Measurements from ENCODE around the gene ARHGAP33. TPM values are rescaled to one million over a fixed set of nuclear protein-coding genes. Genes with fewer than 3 reads are reported as not detected.

Gene ARHGAP33
- total and polyA plus RNA-seq, 2 donors (not counting 3 experiments of a cell fraction or from before 2014, with no cell fraction given), result 11.0 to 18.4 TPM

DNA sequence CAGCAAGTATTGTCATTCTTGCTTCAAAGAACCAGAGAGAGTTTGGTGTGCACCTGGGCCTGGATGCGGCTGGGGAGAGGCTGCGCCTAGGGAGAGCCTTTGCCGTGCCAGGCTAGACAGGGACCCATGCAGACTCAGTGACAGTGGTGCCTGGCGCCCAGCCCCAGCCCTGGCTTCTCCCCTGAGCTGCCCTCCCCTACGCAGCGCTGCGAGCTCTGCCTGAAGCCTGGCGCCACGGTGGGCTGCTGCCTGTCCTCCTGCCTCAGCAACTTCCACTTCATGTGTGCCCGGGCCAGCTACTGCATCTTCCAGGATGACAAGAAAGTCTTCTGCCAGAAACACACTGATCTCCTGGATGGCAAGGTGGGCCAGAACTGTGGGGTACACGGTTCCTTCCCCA lies 45.6 kb upstream of the ARHGAP33 start:
- ChIA-PET POLR2A (no interaction called here), CTCF (no interaction called here)
- H3K4me1 ChIP-seq (ENCODE audit: control insufficient read depth, extremely low read depth, insufficient read depth, low read length), result no peaks in the 10 kb centered on the region
- FAIRE-seq (no peak), DNase-seq (ENCODE audit: low read depth, low spot score) (no peak)
- H3K79me2 ChIP-seq (ENCODE audit: control insufficient read depth, insufficient read depth, low read length), result no peaks in the 10 kb centered on the region
- no TSS peak for BruUV-seq (replicated peaks)
- dilution Hi-C loops (cut with MboI; ENCODE audit: extremely low pct_ligation_motif_present, low sequenced_read_pairs) (no loop called here), intact Hi-C loops (cut with micrococcal nuclease) (no loop called here)
- no peak overlapping the region for H3K27ac ChIP-seq (ENCODE audit: insufficient read depth, low read depth, low read length)
- no peak overlapping the region for H3K9ac ChIP-seq (replicated peaks; ENCODE audit: extremely low read depth, insufficient read depth, low read length)
- H4K20me1 ChIP-seq (replicated peaks; ENCODE audit: control insufficient read depth, extremely low read depth, insufficient read depth, low read length), result no peaks in the 10 kb centered on the region
- no peaks in the 10 kb centered on the region for H3K9me1 ChIP-seq (replicated peaks; ENCODE audit: control insufficient read depth, extremely low read depth, insufficient read depth, low read length)
- peaks cover 23 to 76% of the 10 kb centered on the region in 2 experiments for H3K36me3 ChIP-seq (ENCODE audit: control insufficient read depth in 2 of 2, extremely low read depth in 1 of 2, insufficient read depth in 2 of 2, low read length in 2 of 2)
- no peaks in the 10 kb centered on the region for H3K9me3 ChIP-seq (replicated peaks; ENCODE audit: control insufficient read depth, insufficient read depth, low read length)
- no peaks in the 10 kb centered on the region for H3K27me3 ChIP-seq (ENCODE audit: control insufficient read depth in 2 of 2, insufficient read depth in 2 of 2, low read length in 2 of 2)
- no peak overlapping the region for H2AFZ ChIP-seq (ENCODE audit: low read depth, low read length)
- no peak overlapping the region for H3K4me3 ChIP-seq (replicated peaks in 1 of 3; ENCODE audit: insufficient read depth in 1 of 3, low read depth in 1 of 3, low read length in 3 of 3)
- no peak overlapping the region for H3K4me2 ChIP-seq (ENCODE audit: insufficient read depth, low read length)
- no peak for TF ChIP-seq GATA2 (IDR thresholded peaks at IDR 0.05; ENCODE audit: insufficient read depth, insufficient read length, low read depth, low read length)
- TF ChIP-seq MYC (IDR thresholded peaks at IDR 0.05; ENCODE audit: low read depth, low read length), result no peak
- TF ChIP-seq EZH2 (IDR thresholded peaks at IDR 0.05; ENCODE audit: borderline replicate concordance, low read depth, low read length, severe bottlenecking), result no peak
- TF ChIP-seq, protein P1, sequence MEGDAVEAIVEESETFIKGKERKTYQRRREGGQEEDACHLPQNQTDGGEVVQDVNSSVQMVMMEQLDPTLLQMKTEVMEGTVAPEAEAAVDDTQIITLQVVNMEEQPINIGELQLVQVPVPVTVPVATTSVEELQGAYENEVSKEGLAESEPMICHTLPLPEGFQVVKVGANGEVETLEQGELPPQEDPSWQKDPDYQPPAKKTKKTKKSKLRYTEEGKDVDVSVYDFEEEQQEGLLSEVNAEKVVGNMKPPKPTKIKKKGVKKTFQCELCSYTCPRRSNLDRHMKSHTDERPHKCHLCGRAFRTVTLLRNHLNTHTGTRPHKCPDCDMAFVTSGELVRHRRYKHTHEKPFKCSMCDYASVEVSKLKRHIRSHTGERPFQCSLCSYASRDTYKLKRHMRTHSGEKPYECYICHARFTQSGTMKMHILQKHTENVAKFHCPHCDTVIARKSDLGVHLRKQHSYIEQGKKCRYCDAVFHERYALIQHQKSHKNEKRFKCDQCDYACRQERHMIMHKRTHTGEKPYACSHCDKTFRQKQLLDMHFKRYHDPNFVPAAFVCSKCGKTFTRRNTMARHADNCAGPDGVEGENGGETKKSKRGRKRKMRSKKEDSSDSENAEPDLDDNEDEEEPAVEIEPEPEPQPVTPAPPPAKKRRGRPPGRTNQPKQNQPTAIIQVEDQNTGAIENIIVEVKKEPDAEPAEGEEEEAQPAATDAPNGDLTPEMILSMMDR (IDR thresholded peaks at IDR 0.05; ENCODE audit: extremely low read depth in 1 of 2, insufficient read depth in 1 of 2, low read depth in 1 of 2, low read length in 2 of 2), result no peak
- no peak for TF ChIP-seq POLR2AphosphoS5 (IDR thresholded peaks at IDR 0.05; ENCODE audit: insufficient read depth, low read depth, low read length)
- TF ChIP-seq FOS (IDR thresholded peaks at IDR 0.05; ENCODE audit: borderline replicate concordance, insufficient read depth, low read length), result no peak
- TF ChIP-seq MAX (IDR thresholded peaks at IDR 0.05; ENCODE audit: insufficient read depth, insufficient read length), result no peak
- no peak for TF ChIP-seq POLR2A (IDR thresholded peaks at IDR 0.05; ENCODE audit: low read depth, low read length)
- TF ChIP-seq JUN (IDR thresholded peaks at IDR 0.05; ENCODE audit: borderline replicate concordance, insufficient read depth, insufficient read length, low read depth), result no peak

Measured in endothelial cell of umbilical vein (primary cell).